Panc1 (cell line): Measurements from ENCODE around the gene HNRNPU. TPM values are rescaled to one million over a fixed set of nuclear protein-coding genes. Genes with fewer than 3 reads are reported as not detected.

ENCODE experiments used
- ATAC-seq: fragments of 200-7000 bp; cut with Tn5 transposase; 2 replicates; pipeline ENCODE4 v1.9.1; 2020; ENCODE audit warnings: mild to moderate bottlenecking, moderate library complexity
- BruUV-seq: library from RNA; stranded (reverse); fragments of 400-500 nt; replicated peaks from 2 replicates; lab custom pipeline; 2021; lab: Mats Ljungman, UMichigan
- CTCF ChIA-PET: fragments of 300-600 bp; sonication (Branson Sonifier 250); formaldehyde crosslinking; loops from one replicate; lab custom pipeline; 2022; ENCODE audit warnings: antibody characterized with exemption; lab: Charles Lee
- POLR2A ChIA-PET: fragments of 300-600 bp; sonication (Branson Sonifier 250); formaldehyde crosslinking; loops from one replicate; lab custom pipeline; 2022; ENCODE audit warnings: antibody characterized with exemption; lab: Charles Lee
- DNase-seq: peaks from one replicate; pipeline ENCODE4 v3.0.0-alpha.2; 2010; ENCODE audit warnings: low read depth, low spot score
- H3K27ac ChIP-seq: 2 replicates; pipeline ENCODE4 v1.5.1; 2011; ENCODE audit warnings: mild to moderate bottlenecking, low read length, inconsistent platforms
- H3K27me3 ChIP-seq: fragments of 200-500 bp; sonication (Bioruptor generic); 2 replicates; pipeline ENCODE4 v1.6.0; 2014; ENCODE audit warnings: low read length, inconsistent platforms; ENCODE audit not compliant: control insufficient read depth, insufficient read depth
- H3K36me3 ChIP-seq: fragments of 200-500 bp; sonication (Bioruptor generic); 2 replicates; pipeline ENCODE4 v1.5.1; 2014; ENCODE audit warnings: inconsistent platforms, mild to moderate bottlenecking, low read length, moderate library complexity; ENCODE audit not compliant: control insufficient read depth, insufficient read depth
- H3K4me1 ChIP-seq: 2 replicates; pipeline ENCODE4 v1.5.1; 2011; ENCODE audit warnings: inconsistent platforms, mild to moderate bottlenecking, low read length, moderate library complexity; ENCODE audit not compliant: control insufficient read depth, insufficient read depth
- H3K4me3 ChIP-seq, 2 experiments: 2 replicates each; pipeline ENCODE4 v1.5.1; 2011 to 2012; ENCODE audit warnings: low read depth in 2 of 2, low read length in 2 of 2, mild to moderate bottlenecking in 2 of 2, inconsistent platforms in 1 of 2, moderate library complexity in 1 of 2
- H3K9me3 ChIP-seq: fragments of 200-500 bp; sonication (Bioruptor generic); 2 replicates; pipeline ENCODE4 v1.5.1; 2014; ENCODE audit warnings: low read depth, mild to moderate bottlenecking, inconsistent platforms, low read length, moderate library complexity; ENCODE audit not compliant: control insufficient read depth, insufficient read depth
- POLR2AphosphoS5 ChIP-seq: IDR thresholded peaks from 2 replicates; pipeline ENCODE4 v1.6.1; 2012; ENCODE audit warnings: mild to moderate bottlenecking, low read depth, low read length, moderate library complexity
- REST ChIP-seq, 2 experiments: IDR thresholded peaks; 2 replicates each; pipeline ENCODE4 v1.6.1; 2011 to 2012; ENCODE audit warnings: low read depth in 2 of 2, control low read depth in 1 of 2, low read length in 1 of 2, mild to moderate bottlenecking in 1 of 2, moderate library complexity in 1 of 2; ENCODE audit not compliant: insufficient read depth in 1 of 2
- SIN3A ChIP-seq: IDR thresholded peaks from 2 replicates; pipeline ENCODE4 v1.6.1; 2012; ENCODE audit warnings: low read depth, mild to moderate bottlenecking, low read length, moderate library complexity, borderline replicate concordance; ENCODE audit not compliant: insufficient read depth
- TCF7L2 ChIP-seq: IDR thresholded peaks from 2 replicates; pipeline ENCODE4 v1.6.1; 2011; ENCODE audit warnings: mild to moderate bottlenecking, low read depth, low read length, inconsistent platforms
- in situ Hi-C: cut with HindIII; loops from 2 replicates; pipeline ENCODE4 v1.10.0; 2016; ENCODE audit warnings: low sequenced_read_pairs, low pct_unique_long_range_greater_than_20kb
- intact Hi-C: fragments of 100-400 bp; cut with micrococcal nuclease; formaldehyde crosslinking; loops from one replicate; pipeline ENCODE4 v1.10.0; 2022; ENCODE audit not compliant: unreplicated experiment
- total RNA-seq: library from RNA; stranded (reverse); gene quantifications from one replicate; pipeline ENCODE4 v1.2.1, GENCODE V29; 2021; ENCODE audit not compliant: unreplicated experiment
- TF ChIP-seq, protein P1 (sequence below): fragments of 450-650 bp; IDR thresholded peaks from 2 replicates; pipeline ENCODE4 v1.5.1; 2017; ENCODE audit warnings: mild to moderate bottlenecking

HNRNPU gene
- total RNA-seq, 1 experiment from 2014 or later = 361 TPM

DNA sequence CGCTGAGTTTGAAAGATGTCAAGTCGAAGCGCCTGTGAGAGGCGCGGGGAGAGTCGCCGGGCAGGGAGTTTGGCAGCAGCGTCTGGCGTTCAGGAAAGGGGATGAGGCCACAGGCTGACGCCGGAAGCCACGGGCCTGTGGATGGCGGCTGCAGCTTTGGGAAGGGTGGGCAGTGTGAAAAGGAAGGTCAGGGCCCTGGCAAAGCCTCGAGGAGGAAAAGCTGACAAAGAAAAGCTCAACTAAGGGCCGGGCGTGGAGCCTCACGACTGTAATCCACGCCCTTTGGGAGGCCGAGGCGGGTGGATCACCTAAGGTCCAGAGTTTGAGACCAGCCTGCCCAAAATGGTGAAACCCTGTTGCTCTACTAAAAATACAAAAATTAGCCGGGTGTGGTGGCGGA, 54.1 kb downstream of the HNRNPU start:
- no TSS peak for BruUV-seq
- Histone ChIP-seq H3K36me3 (no peaks in the 10 kb centered on the region), H3K27me3 (no peaks in the 10 kb centered on the region), H3K9me3 (no peaks in the 10 kb centered on the region), H3K4me3 (no peak overlapping the region), H3K4me1 (no peaks in the 10 kb centered on the region), H3K27ac (no peak overlapping the region)
- DNase-seq (no peak), ATAC-seq (no peak)
- intact Hi-C loops = no loop called here
- POLR2A ChIA-PET = no interaction called here
- TF ChIP-seq TCF7L2 = no peak
- no peak for TF ChIP-seq POLR2AphosphoS5
- TF ChIP-seq, protein P1, sequence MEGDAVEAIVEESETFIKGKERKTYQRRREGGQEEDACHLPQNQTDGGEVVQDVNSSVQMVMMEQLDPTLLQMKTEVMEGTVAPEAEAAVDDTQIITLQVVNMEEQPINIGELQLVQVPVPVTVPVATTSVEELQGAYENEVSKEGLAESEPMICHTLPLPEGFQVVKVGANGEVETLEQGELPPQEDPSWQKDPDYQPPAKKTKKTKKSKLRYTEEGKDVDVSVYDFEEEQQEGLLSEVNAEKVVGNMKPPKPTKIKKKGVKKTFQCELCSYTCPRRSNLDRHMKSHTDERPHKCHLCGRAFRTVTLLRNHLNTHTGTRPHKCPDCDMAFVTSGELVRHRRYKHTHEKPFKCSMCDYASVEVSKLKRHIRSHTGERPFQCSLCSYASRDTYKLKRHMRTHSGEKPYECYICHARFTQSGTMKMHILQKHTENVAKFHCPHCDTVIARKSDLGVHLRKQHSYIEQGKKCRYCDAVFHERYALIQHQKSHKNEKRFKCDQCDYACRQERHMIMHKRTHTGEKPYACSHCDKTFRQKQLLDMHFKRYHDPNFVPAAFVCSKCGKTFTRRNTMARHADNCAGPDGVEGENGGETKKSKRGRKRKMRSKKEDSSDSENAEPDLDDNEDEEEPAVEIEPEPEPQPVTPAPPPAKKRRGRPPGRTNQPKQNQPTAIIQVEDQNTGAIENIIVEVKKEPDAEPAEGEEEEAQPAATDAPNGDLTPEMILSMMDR = no peak
- no peak for TF ChIP-seq REST (IDR thresholded peaks at IDR 0.05; ENCODE audit: insufficient read depth in 1 of 2, low read depth in 2 of 2, low read length in 1 of 2)
- no peak for TF ChIP-seq SIN3A
- CTCF ChIA-PET = no interaction called here
- in situ Hi-C loops = no loop called here

- ATAC-seq = no peak
- H3K9me3 ChIP-seq = no peaks in the 10 kb centered on the region
- no peaks in the 10 kb centered on the region for H3K36me3 ChIP-seq
- no peak for TF ChIP-seq POLR2AphosphoS5
- TF ChIP-seq TCF7L2 = no peak
- TF ChIP-seq SIN3A = no peak
- TF ChIP-seq, protein P1 = no peak
- no peak for TF ChIP-seq REST (IDR thresholded peaks at IDR 0.05; ENCODE audit: insufficient read depth in 1 of 2, low read depth in 2 of 2, low read length in 1 of 2)
- no peaks in the 10 kb centered on the region for H3K4me1 ChIP-seq
- no TSS peak for BruUV-seq
- no peak overlapping the region for H3K27ac ChIP-seq
- CTCF ChIA-PET = no interaction called here
- in situ Hi-C loops = no loop called here
- no peak overlapping the region for H3K4me3 ChIP-seq
- intact Hi-C loops = no loop called here
- H3K27me3 ChIP-seq = no peaks in the 10 kb centered on the region
- DNase-seq = no peak
- POLR2A ChIA-PET = interaction anchor here (0.7 kb wide), 1 partner anchor 1484 kb away, joined by 3 read pairs; no protein-coding TSS in a partner anchor
Measured at GRCh38 chr1:244807138-244807537, 57.2 kb downstream of the HNRNPU start.
